GM18909 (cell line): ENCODE measurements around the gene IL15RA.
"Not testable (repeated sequence)": the region's sequence is repeated elsewhere in the genome, so short reads cannot be mapped to it uniquely, and the experiment has no call there.

Source experiments
- ATAC-seq: cut with Tn5 transposase; IDR thresholded peaks from one replicate; pipeline ENCODE4 v1.9.1; 2021; ENCODE audit warnings: mild to moderate bottlenecking; ENCODE audit not compliant: unreplicated experiment, poor library complexity

IL15RA gene

GRCh38 chr10:5953676-5954075 is 23.7 kb downstream of the IL15RA start:
- ATAC-seq: no peak

- no peak for ATAC-seq
Observed at GRCh38 chr10:5952731-5953385, 24.5 kb downstream of the IL15RA start.

GRCh38 chr10:5951721-5952407 is 25.5 kb downstream of the IL15RA start:
- ATAC-seq: no peak

- ATAC-seq: no peak
Observed at GRCh38 chr10:5951167-5951711, 26.1 kb downstream of the IL15RA start.

- no peak for ATAC-seq
Observed at GRCh38 chr10:5949009-5949759, 28.2 kb downstream of the IL15RA start.

DNA sequence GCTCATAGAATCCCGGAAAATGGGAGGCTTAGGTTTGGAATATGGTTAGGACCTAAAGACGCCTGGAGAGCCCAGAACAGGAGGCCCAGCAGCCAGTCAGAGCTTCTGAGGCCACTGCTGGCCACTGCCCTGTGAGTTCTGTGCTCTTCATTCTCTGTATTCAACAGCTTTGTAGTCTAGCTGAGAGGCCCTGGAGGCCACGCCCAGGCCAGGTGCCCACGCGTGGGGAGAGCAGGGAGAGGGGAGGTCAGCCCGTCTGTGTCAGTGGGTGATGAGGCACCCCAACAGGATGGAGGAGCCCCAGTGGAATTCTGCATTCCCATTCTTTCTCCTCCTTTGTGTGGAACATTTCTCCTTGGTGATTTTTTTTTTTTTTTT is 29.1 kb downstream of the IL15RA start:
- ATAC-seq: no peak

DNA sequence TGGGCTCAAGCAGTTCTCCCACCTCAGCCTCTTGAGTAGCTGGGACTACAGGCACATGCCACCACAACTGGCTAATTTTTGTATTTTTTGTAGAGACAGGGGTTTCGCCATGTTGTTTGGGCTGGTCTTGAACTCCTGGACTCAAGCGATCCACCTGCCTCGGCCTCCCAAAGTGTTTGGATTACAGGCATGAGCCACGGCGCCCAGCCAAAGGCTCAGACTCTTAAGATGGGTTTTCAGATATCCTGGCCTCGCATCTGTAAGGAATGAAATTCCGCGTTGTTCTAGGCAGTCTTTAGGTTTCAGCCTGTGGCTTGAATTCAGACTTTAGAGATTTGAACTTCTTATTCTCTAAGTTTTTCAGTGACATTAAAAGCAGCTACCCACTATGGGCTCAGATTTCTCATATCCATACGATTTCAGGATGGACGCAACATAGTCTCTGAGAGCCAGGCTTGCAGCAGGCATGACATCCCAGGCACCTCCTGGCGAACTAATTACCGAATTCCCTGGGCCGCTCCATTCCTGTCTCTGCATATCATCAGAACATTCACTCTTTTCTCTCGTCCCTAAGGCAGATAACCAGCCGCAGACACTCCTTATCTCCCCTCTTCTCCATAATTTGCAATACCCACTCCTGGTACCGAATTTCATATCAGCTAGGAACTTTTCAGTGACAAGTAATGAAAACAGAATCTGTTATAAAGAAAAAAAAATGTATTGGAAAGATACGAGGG is 29.7 kb downstream of the IL15RA start:
- no peak for ATAC-seq

GRCh38 chr10:5946786-5947185 is 30.6 kb downstream of the IL15RA start:
- no peak for ATAC-seq

GRCh38 chr10:5946419-5946775 is 30.9 kb downstream of the IL15RA start:
- not testable (repeated sequence) for ATAC-seq

- ATAC-seq: no peak
Observed at GRCh38 chr10:5945561-5946418, 31.6 kb downstream of the IL15RA start.

DNA sequence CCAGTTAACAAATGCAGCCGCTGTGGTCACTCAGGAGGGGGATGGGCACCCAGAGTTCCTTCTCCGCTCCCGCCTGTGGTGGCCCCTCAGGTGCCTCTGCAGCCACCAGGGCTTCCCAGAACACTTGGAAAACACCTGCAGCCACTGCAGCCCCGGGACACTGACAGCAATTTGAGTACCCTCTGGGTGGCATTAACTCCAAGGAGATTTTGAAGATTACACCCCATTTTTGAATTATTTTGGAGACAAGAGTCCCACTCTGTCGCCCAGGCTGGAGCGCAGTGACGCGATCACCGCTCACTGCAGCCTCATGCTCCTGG is 32.2 kb downstream of the IL15RA start:
- ATAC-seq: no peak

DNA sequence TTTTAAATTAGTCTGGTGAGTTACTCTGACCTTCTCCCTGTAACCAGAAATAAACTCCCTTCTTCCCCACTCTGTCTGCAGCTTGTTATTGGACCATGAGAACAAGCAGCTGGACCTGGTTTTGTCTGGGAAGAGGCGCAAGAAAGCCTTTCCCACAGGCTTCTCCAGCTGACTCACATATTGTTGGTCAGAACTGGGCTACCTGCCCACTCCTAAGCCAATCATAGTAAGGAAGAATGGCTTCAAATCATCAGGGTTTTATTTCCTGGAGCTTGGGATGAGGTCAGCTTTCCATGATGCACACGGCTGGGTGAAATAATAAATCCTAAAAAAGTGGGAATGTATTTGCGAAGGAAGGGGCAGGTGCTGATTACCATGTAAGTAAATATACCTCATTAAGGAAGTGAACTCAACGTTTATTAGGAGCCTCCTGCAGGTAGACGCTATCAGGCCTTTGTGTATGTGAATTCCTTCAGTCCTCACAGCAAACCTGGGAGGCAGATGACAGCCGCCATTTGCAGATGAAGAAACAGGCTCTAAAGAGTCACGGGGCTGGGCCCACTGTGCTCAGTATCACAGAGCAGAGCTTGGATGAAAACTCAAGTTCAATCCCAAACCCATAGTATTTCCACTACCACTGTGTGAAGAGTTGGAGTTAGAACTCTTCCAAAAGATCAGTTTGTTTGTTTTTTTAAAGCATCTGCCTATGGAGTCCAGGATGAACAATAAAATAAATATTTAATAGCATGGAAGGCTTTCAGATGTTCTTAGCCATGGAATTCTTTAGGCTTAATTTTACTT is 32.8 kb downstream of the IL15RA start:
- no peak for ATAC-seq

GRCh38 chr10:5943536-5943935 is 33.8 kb downstream of the IL15RA start:
- ATAC-seq: no peak

GRCh38 chr10:5942474-5942873 is 34.9 kb downstream of the IL15RA start:
- no peak for ATAC-seq

DNA sequence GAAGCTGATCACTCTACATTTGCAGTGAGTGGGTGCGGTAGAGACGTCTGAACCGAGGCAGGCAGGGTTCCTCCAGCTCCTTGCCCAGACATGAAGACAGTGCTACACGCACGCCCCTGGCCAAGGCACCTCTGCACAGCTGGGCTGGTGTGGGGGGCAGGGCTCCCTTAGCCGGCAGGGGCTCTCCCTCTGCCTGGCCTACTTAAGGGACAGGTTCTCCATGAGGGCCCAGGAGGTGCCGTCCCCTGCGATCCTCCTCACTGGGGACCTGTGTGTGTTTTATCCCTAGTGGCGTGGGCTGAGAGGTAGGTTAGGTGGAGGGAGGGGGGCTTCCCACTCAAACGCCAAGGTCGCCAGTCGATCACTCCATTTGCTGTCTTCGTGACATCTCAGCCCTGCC is 35.3 kb downstream of the IL15RA start:
- ATAC-seq: no peak

DNA sequence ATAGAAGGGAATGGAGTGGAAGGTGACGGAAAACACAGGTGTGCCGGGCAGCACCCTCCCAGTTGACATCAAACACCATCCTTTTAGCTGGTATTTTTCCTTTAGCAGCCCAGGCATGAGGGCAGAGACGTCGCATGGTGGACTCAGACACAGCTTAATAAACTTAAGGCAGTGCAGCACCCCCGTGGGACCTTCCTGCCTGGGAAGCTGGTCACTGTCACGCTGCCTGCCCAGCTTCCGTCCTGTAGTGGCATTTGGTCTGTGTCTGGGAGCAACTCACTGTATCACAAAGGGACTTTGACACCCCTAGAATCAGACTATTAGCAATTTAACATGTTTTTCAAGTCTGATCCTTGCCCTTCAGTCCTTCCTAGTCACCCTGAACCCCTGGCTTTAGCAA is 35.8 kb downstream of the IL15RA start:
- no peak for ATAC-seq

DNA sequence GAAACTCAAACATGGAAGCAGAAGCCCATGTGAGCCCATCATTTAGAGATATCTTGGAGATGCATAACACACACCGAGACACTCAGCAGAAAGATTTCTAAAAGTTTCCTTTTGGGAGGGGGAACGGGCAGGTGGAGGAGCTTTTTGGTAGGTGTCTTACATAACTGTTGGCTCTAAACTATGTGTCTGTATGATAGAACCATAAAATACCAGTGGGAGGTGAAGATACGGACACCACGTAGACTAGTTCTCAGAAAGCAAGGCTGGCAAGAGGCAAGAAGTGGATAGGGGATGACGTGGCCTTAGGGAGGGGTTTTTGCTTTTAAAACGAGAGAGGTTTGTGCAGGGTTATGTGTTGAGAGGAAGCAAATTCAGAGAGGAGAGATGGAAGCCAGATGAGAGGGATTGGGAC is 36.5 kb downstream of the IL15RA start:
- ATAC-seq: no peak

DNA sequence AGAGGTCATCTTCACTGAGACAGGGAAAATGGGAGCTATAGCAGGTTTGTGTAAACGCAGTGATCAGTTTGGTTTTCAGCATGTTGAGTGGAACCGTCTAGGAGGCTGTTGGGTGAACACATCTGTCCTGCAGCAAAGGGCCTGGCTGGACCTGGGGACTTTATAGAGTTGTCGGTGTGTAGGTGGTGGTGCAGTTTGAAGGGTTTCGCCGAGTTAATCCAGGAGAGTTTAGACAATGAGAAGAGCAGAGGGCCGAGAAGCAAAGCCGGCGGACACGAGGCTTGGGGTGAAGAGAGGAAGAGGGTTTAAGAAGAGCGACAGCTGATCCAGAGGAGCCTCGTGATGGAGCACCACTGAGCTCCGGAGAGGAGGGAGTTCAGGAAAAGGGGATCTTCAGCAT is 39.1 kb downstream of the IL15RA start:
- ATAC-seq: no peak

DNA sequence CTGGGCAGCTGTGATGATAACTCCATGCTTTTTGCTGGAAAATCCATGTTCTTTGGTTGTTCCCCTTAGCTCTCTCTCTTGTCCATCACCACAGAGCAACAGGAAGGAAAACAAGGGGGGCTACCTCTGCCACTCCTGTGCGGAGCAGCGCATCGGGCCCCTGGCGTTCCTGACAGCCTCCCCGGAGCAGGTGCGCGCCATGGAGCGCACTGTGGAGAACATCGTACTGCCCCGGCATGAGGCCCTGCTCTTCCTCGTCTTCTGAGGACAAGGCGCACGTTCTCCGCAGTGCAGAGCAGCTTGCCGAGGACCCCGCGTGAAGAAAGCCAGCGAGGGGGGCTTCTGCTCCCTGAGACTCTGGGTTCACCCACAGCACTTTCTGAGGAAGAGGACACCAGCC is 40.3 kb downstream of the IL15RA start:
- ATAC-seq: no peak
